Stimulated activated naive B cell treated with anti-CD40 and anti-IgM and Interleukin-4, amounts not matched to agents 10 μg/mL and 1 μg/mL and 100 μg/mL, for 72 hours (primary cell): ENCODE results near the gene VN1R5.

Experiments
- ATAC-seq, 2 donors: fragments of 150-1000 bp; cut with Tn5 transposase; replicated peaks; 2 replicates each; pipeline ENCODE4 v1.10.0; 2021; ENCODE audit warnings: moderate library complexity in 1 of 2
- DNase-seq: peaks from one replicate; pipeline ENCODE4 v3.0.0; 2021
- H3K27ac Mint-ChIP-seq: one replicate; pipeline ENCODE4 v1.8.0; 2022; ENCODE audit warnings: mild to moderate bottlenecking, mixed read lengths
- H3K27me3 Mint-ChIP-seq, 2 donors: one replicate each; pipeline ENCODE4 v1.8.0; 2022; ENCODE audit warnings: mixed read lengths in 2 of 2
- H3K36me3 Mint-ChIP-seq, 2 donors: one replicate each; pipeline ENCODE4 v1.8.0; 2022; ENCODE audit warnings: mixed read lengths in 2 of 2, mild to moderate bottlenecking in 1 of 2
- H3K4me1 Mint-ChIP-seq, 2 donors: one replicate each; pipeline ENCODE4 v1.8.0; 2022; ENCODE audit warnings: mixed read lengths in 2 of 2, mild to moderate bottlenecking in 1 of 2
- H3K4me3 Mint-ChIP-seq, 2 donors: one replicate each; pipeline ENCODE4 v1.8.0; 2022; ENCODE audit warnings: mild to moderate bottlenecking in 2 of 2, mixed read lengths in 2 of 2, moderate library complexity in 1 of 2
- H3K9me3 Mint-ChIP-seq, 2 donors: one replicate each; pipeline ENCODE4 v1.8.0; 2022; ENCODE audit warnings: mixed read lengths in 2 of 2, mild to moderate bottlenecking in 1 of 2

Gene VN1R5

DNA sequence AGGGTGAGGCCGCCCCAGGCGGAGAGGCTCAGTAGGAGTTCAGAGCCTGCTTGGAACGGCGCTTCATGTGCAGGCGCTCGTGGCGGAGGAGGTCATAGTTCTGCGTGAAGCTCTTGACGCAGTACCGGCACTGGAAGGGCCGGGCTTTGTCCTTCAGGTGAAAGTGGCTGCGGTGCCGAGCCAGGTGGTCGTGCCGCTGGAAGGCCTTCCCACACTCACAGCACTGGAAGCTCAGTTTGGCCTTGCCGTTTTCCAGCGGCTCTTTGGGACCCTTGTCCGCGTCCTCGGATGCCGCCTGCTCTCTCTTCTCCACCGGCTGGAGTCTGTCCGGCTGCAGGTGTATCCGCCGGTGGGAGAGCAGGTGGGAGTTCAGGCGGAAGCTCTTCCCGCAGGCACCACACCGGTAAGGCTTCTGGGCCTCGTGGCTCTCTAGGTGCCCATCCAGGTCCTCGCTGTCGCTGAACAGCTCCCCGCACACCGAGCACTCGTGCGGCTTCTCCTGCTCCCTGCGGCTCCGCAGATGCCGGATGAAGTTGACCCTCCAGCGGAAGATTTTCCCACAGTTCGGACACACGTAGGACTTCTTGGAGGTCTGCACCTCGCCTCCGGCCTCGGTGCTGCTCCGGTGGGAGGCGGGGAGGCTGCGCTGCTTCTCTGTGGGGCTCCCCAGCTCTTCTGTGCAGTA is 44.8 kb downstream of the VN1R5 start:
- ATAC-seq (no peak), DNase-seq (no peak)
- H3K27me3 Mint-ChIP-seq: no peaks in the 10 kb centered on the region
- no peaks in the 10 kb centered on the region for H3K9me3 Mint-ChIP-seq
- H3K4me3 Mint-ChIP-seq: no peak overlapping the region
- H3K27ac Mint-ChIP-seq: no peak overlapping the region
- H3K4me1 Mint-ChIP-seq: no peaks in the 10 kb centered on the region
- peaks cover 52 to 62% of the 10 kb centered on the region in 2 donors for H3K36me3 Mint-ChIP-seq

- no peak overlapping the region for H3K4me3 Mint-ChIP-seq
- H3K4me1 Mint-ChIP-seq: no peaks in the 10 kb centered on the region
- peaks cover 54 to 65% of the 10 kb centered on the region in 2 donors for H3K36me3 Mint-ChIP-seq
- DNase-seq (no peak), ATAC-seq (no peak)
- no peak overlapping the region for H3K27ac Mint-ChIP-seq
- no peaks in the 10 kb centered on the region for H3K27me3 Mint-ChIP-seq
- no peaks in the 10 kb centered on the region for H3K9me3 Mint-ChIP-seq
These were observed 45.3 kb downstream of the VN1R5 start for GRCh38 chr1:247301176-247301540.

DNA sequence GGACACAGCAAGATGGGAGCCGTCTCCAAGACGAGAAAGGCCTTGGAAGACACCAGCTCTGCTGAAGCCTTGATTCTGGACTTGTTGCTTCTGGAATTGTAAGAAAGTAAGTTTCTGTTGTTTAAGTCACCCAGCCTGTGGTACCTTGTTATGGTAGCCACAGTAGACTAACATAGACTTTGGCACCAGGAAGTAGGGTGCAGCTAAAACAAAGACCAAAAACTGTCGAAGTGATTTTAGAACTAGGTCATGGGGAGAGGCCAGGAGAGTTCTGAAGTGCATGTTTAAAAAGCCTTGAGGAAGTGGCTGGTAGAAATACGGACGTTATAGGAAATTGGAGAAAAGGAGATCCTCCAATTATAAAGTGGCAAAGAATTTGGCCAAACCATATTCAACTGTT is 47.3 kb downstream of the VN1R5 start:
- H3K27me3 Mint-ChIP-seq: no peaks in the 10 kb centered on the region
- no peaks in the 10 kb centered on the region for H3K9me3 Mint-ChIP-seq
- no peaks in the 10 kb centered on the region for H3K4me1 Mint-ChIP-seq
- peaks cover 64 to 76% of the 10 kb centered on the region in 2 donors for H3K36me3 Mint-ChIP-seq
- H3K4me3 Mint-ChIP-seq: no peak overlapping the region
- DNase-seq: no peak
- ATAC-seq: no peak
- H3K27ac Mint-ChIP-seq: no peak overlapping the region

GRCh38 chr1:247304031-247304430 is 48.2 kb downstream of the VN1R5 start:
- H3K27ac Mint-ChIP-seq: no peak overlapping the region
- DNase-seq: no peak

More at GRCh38 chr1:247304031-247304430, 48.2 kb downstream of the VN1R5 start:
- no peaks in the 10 kb centered on the region for H3K9me3 Mint-ChIP-seq
- H3K36me3 Mint-ChIP-seq: peaks cover 67 to 79% of the 10 kb centered on the region in 2 donors
- no peak overlapping the region for H3K4me3 Mint-ChIP-seq
- ATAC-seq: no peak
- no peaks in the 10 kb centered on the region for H3K4me1 Mint-ChIP-seq
- no peaks in the 10 kb centered on the region for H3K27me3 Mint-ChIP-seq
